Vagina (tissue), 2 donors: ENCODE results near the gene SCLT1. TPM values are rescaled to one million over a fixed set of nuclear protein-coding genes. Genes with fewer than 3 reads are reported as not detected.

Experiments
- DNase-seq, 2 donors: peaks; one replicate each; pipeline ENCODE4 v3.0.0-alpha.2; 2017; ENCODE audit errors: extremely low spot score in 2 of 2
- H3K27ac ChIP-seq: fragments of 200-600 bp; sonication (generic); one replicate; pipeline ENCODE4 v1.5.1; 2019
- H3K27me3 ChIP-seq: fragments of 200-600 bp; sonication (generic); one replicate; pipeline ENCODE4 v1.5.1; 2019
- H3K36me3 ChIP-seq, 2 donors: fragments of 200-600 bp; sonication (generic); one replicate each; pipeline ENCODE4 v1.5.1; 2017 to 2019
- H3K4me1 ChIP-seq: fragments of 200-600 bp; sonication (generic); one replicate; pipeline ENCODE4 v1.5.1; 2019
- H3K4me3 ChIP-seq, 2 donors: fragments of 200-600 bp; sonication (generic); 1 replicate in 1 of 2; 2 replicates in 1 of 2; pipeline ENCODE4 v1.5.1; 2016 to 2019
- H3K9me3 ChIP-seq: fragments of 200-600 bp; sonication (generic); one replicate; pipeline ENCODE4 v1.5.1; 2019
- POLR2A ChIP-seq, 2 donors: fragments of 450-650 bp; IDR thresholded peaks; one replicate each; pipeline ENCODE4 v1.6.1; 2017; ENCODE audit warnings: antibody characterized with exemption in 2 of 2, mild to moderate bottlenecking in 2 of 2, moderate library complexity in 2 of 2
- POLR2AphosphoS5 ChIP-seq, 2 donors: sonication (generic); formaldehyde crosslinking; IDR thresholded peaks; one replicate each; pipeline ENCODE4 v1.9.0; 2017; ENCODE audit warnings: antibody characterized with exemption in 2 of 2, mild to moderate bottlenecking in 2 of 2, low read depth in 1 of 2; ENCODE audit not compliant: insufficient read depth in 1 of 2
- intact Hi-C: fragments of 100-400 bp; cut with DNase I; formaldehyde crosslinking; loops from one replicate; pipeline ENCODE4 v1.15.1; 2023
- total RNA-seq: library from RNA; depleted of rRNA; stranded (reverse); fragments of >200 nt; gene quantifications from one replicate; pipeline ENCODE4 v1.2.3, GENCODE V29; 2016
- TF ChIP-seq, protein P1 (sequence below), 3 experiments: fragments of 450-650 bp in 2 of 3; fragments of 200-600 bp in 1 of 3; sonication (generic) in 1 of 3; IDR thresholded peaks; one replicate each; pipeline ENCODE4 v1.5.1; 2017 to 2019; ENCODE audit warnings: antibody characterized with exemption in 3 of 3, mild to moderate bottlenecking in 2 of 3, moderate library complexity in 2 of 3

SCLT1 gene
- total RNA-seq, 1 donor from 2014 or later, result 18.9 TPM

DNA sequence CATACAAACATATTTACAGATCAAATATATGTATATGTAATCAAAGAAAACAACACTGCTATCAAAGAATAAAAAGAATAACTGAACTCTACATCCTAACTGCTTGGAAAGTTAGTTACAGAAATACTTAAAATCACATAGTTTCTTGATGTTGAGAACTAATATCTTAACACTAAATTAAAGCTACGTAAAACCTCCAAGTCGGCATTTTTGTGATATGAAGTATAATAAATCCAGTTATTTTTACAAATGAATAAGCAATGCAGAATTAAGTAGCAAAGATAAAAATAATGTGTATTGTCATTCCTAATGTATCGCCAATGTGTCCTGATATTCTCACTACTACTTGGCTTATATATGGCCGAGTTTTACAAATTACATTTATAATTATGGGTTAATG lies 215.4 kb downstream of the SCLT1 start:
- Histone ChIP-seq H3K27me3 (no peaks in the 10 kb centered on the region), H3K4me3 (no peak overlapping the region), H3K4me1 (no peaks in the 10 kb centered on the region), H3K36me3 (no peaks in the 10 kb centered on the region), H3K27ac (no peak overlapping the region), H3K9me3 (no peaks in the 10 kb centered on the region)
- TF ChIP-seq POLR2AphosphoS5 (IDR thresholded peaks at IDR 0.05; ENCODE audit: insufficient read depth in 1 of 2, low read depth in 1 of 2), result no peak
- TF ChIP-seq, protein P1, sequence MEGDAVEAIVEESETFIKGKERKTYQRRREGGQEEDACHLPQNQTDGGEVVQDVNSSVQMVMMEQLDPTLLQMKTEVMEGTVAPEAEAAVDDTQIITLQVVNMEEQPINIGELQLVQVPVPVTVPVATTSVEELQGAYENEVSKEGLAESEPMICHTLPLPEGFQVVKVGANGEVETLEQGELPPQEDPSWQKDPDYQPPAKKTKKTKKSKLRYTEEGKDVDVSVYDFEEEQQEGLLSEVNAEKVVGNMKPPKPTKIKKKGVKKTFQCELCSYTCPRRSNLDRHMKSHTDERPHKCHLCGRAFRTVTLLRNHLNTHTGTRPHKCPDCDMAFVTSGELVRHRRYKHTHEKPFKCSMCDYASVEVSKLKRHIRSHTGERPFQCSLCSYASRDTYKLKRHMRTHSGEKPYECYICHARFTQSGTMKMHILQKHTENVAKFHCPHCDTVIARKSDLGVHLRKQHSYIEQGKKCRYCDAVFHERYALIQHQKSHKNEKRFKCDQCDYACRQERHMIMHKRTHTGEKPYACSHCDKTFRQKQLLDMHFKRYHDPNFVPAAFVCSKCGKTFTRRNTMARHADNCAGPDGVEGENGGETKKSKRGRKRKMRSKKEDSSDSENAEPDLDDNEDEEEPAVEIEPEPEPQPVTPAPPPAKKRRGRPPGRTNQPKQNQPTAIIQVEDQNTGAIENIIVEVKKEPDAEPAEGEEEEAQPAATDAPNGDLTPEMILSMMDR (IDR thresholded peaks at IDR 0.05), result no peak
- intact Hi-C loops, result no loop called here
- no peak for DNase-seq

GRCh38 chr4:128876200-128876599 lies 217.1 kb downstream of the SCLT1 start:
- Histone ChIP-seq H3K9me3 (no peaks in the 10 kb centered on the region), H3K4me3 (no peak overlapping the region), H3K4me1 (no peaks in the 10 kb centered on the region), H3K27me3 (no peaks in the 10 kb centered on the region), H3K27ac (no peak overlapping the region), H3K36me3 (peaks cover 0 to 16% of the 10 kb centered on the region in 2 donors)
- no peak for TF ChIP-seq POLR2AphosphoS5 (IDR thresholded peaks at IDR 0.05; ENCODE audit: insufficient read depth in 1 of 2, low read depth in 1 of 2)
- TF ChIP-seq, protein P1 (IDR thresholded peaks at IDR 0.05), result no peak
- no peak for TF ChIP-seq POLR2A (IDR thresholded peaks at IDR 0.05)
- no peak for DNase-seq
- intact Hi-C loops, result no loop called here

GRCh38 chr4:128871948-128872347 lies 221.4 kb downstream of the SCLT1 start:
- no peak for DNase-seq
- Histone ChIP-seq H3K4me3 (no peak overlapping the region), H3K27ac (no peak overlapping the region), H3K4me1 (no peaks in the 10 kb centered on the region), H3K9me3 (no peaks in the 10 kb centered on the region), H3K36me3 (peaks cover 0 to 35% of the 10 kb centered on the region in 2 donors), H3K27me3 (no peaks in the 10 kb centered on the region)
- TF ChIP-seq, protein P1 (IDR thresholded peaks at IDR 0.05), result no peak
- TF ChIP-seq POLR2AphosphoS5 (IDR thresholded peaks at IDR 0.05; ENCODE audit: insufficient read depth in 1 of 2, low read depth in 1 of 2), result no peak
- no peak for TF ChIP-seq POLR2A (IDR thresholded peaks at IDR 0.05)
- intact Hi-C loops, result no loop called here

DNA sequence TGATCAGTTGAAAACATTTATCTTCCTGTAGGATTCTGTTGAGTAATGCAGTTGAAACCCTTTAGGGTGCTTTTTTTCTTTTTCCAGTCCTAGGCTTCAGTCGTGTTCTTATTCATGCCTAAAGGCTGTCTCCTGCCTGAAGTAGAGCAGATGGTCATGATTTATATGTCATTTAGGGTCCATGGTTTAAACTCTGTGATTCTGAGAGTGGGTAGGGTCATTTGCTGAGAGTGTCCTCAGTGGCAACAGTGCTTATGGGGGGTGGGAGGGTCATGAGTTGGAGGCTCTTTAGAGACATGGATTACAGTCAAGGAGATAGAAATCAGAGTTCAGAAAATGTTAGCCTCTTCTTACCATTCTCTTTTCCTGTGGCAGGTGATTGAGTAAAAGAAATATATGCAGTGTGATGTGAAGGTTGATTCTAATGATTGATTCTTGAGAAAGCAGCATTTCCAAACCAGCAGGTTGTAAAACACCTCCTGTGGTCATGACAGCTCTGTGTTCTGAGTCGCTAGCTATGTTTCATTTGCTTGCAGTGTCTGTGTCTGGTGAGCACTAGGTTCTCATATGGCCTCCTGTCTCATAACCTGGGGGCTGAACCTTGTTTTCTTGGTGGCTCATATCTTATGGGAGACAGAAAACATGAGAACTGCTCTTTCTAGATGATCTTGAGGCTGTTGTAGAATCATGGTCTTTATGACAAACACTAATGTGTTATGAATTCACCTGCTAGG lies 223.4 kb downstream of the SCLT1 start:
- H3K36me3 ChIP-seq, result peaks cover 0 to 36% of the 10 kb centered on the region in 2 donors
- no peak for TF ChIP-seq POLR2AphosphoS5 (IDR thresholded peaks at IDR 0.05; ENCODE audit: insufficient read depth in 1 of 2, low read depth in 1 of 2)
- no peak for TF ChIP-seq POLR2A (IDR thresholded peaks at IDR 0.05)
- TF ChIP-seq, protein P1 (IDR thresholded peaks at IDR 0.05), result no peak
- H3K27ac ChIP-seq, result no peak overlapping the region
- no peak overlapping the region for H3K4me3 ChIP-seq
- intact Hi-C loops, result loop anchor here (5.0 to 10.0 kb wide), 2 partner anchors 415 to 678 kb away; no protein-coding TSS in a partner anchor
- no peaks in the 10 kb centered on the region for H3K9me3 ChIP-seq
- no peak for DNase-seq
- H3K4me1 ChIP-seq, result no peaks in the 10 kb centered on the region
- no peaks in the 10 kb centered on the region for H3K27me3 ChIP-seq

GRCh38 chr4:128868758-128869157 lies 224.6 kb downstream of the SCLT1 start:
- no peak overlapping the region for H3K27ac ChIP-seq
- no peak overlapping the region for H3K4me3 ChIP-seq
- H3K27me3 ChIP-seq, result no peaks in the 10 kb centered on the region
- peaks cover 0 to 41% of the 10 kb centered on the region in 2 donors for H3K36me3 ChIP-seq
- intact Hi-C loops, result loop anchor here (5.0 to 10.0 kb wide), 2 partner anchors 414 to 676 kb away; no protein-coding TSS in a partner anchor
- no peak for DNase-seq
- TF ChIP-seq, protein P1 (IDR thresholded peaks at IDR 0.05), result no peak
- no peak for TF ChIP-seq POLR2AphosphoS5 (IDR thresholded peaks at IDR 0.05; ENCODE audit: insufficient read depth in 1 of 2, low read depth in 1 of 2)
- H3K9me3 ChIP-seq, result no peaks in the 10 kb centered on the region
- no peaks in the 10 kb centered on the region for H3K4me1 ChIP-seq
